SK-N-SH treated with all-trans-retinoic acid at 6 μM for 48 hours (cell line): ENCODE results near the gene RPS6KB2.

ENCODE experiments used
- GLIS3 ChIP-seq: fragments of 250-450 bp; sonication (Bioruptor Pico); IDR thresholded peaks from 2 replicates; pipeline ENCODE4 v1.5.0; 2020; ENCODE audit warnings: mild to moderate bottlenecking, moderate library complexity
- ISL1 ChIP-seq: fragments of 250-450 bp; sonication (Bioruptor Pico); IDR thresholded peaks from 2 replicates; pipeline ENCODE4 v2.1.2; 2022; ENCODE audit warnings: mild to moderate bottlenecking, moderate library complexity
- PATZ1 ChIP-seq: fragments of 250-450 bp; sonication (Bioruptor Pico); IDR thresholded peaks from 2 replicates; pipeline ENCODE4 v1.8.0; 2020; ENCODE audit warnings: mild to moderate bottlenecking, moderate library complexity, borderline replicate concordance
- PPARA ChIP-seq: fragments of 250-450 bp; sonication (Bioruptor Pico); IDR thresholded peaks from 2 replicates; pipeline ENCODE4 v1.5.0; 2020; ENCODE audit warnings: mild to moderate bottlenecking, borderline replicate concordance
- RARB ChIP-seq: fragments of 250-450 bp; sonication (Bioruptor Pico); IDR thresholded peaks from 2 replicates; pipeline ENCODE4 v1.8.0; 2021; ENCODE audit warnings: mild to moderate bottlenecking, moderate library complexity
- TOX ChIP-seq: fragments of 250-450 bp; sonication (Bioruptor Pico); IDR thresholded peaks from 2 replicates; pipeline ENCODE4 v1.8.0; 2021; ENCODE audit warnings: mild to moderate bottlenecking, moderate library complexity, borderline replicate concordance
- ZFP30 ChIP-seq: fragments of 450-650 bp; formaldehyde crosslinking; IDR thresholded peaks from 2 replicates; pipeline ENCODE4 v1.5.0; 2022; ENCODE audit warnings: mild to moderate bottlenecking, moderate library complexity

- TF ChIP-seq GLIS3 (CRISPR knock-in tag), result no peak
- no peak for TF ChIP-seq PPARA (CRISPR knock-in tag)
- TF ChIP-seq ISL1 (CRISPR knock-in tag), result no peak
- no peak for TF ChIP-seq PATZ1 (CRISPR knock-in tag)
- no peak for TF ChIP-seq TOX
- no peak for TF ChIP-seq ZFP30
- no peak for TF ChIP-seq RARB (CRISPR knock-in tag)
Measured at GRCh38 chr11:67468056-67468455, 39.8 kb downstream of the RPS6KB2 start.
